HG03103 (cell line): Measurements from ENCODE around the gene COTL1.
"Not testable (repeated sequence)": the region's sequence is repeated elsewhere in the genome, so short reads cannot be mapped to it uniquely, and the experiment has no call there.

Source experiments
- ATAC-seq: cut with Tn5 transposase; IDR thresholded peaks from one replicate; pipeline ENCODE4 v1.9.1; 2021; ENCODE audit warnings: low read depth; ENCODE audit not compliant: unreplicated experiment

The COTL1 gene

GRCh38 chr16:84535408-84535807 lies 82.5 kb downstream of the COTL1 start:
- ATAC-seq, result no peak

GRCh38 chr16:84534815-84535214 lies 83.1 kb downstream of the COTL1 start:
- ATAC-seq, result no peak

- no peak for ATAC-seq
Observed at GRCh38 chr16:84532855-84533486, 84.9 kb downstream of the COTL1 start.

- ATAC-seq, result no peak
Observed at GRCh38 chr16:84532291-84532724, 85.6 kb downstream of the COTL1 start.

- ATAC-seq, result no peak
Observed at GRCh38 chr16:84531671-84532111, 86.2 kb downstream of the COTL1 start.

- ATAC-seq, result no peak
Observed at GRCh38 chr16:84530590-84530989, 87.3 kb downstream of the COTL1 start.

GRCh38 chr16:84529607-84530006 lies 88.3 kb downstream of the COTL1 start:
- no peak for ATAC-seq

- ATAC-seq, result no peak
Observed at GRCh38 chr16:84528322-84528721, 89.6 kb downstream of the COTL1 start.

GRCh38 chr16:84527532-84528269 lies 90.2 kb downstream of the COTL1 start:
- ATAC-seq, result no peak

- no peak for ATAC-seq
Observed at GRCh38 chr16:84526794-84527531, 90.9 kb downstream of the COTL1 start.

- not testable (repeated sequence) for ATAC-seq
Observed at GRCh38 chr16:84524941-84525581, 92.8 kb downstream of the COTL1 start.

- no peak for ATAC-seq
Observed at GRCh38 chr16:84524346-84524920, 93.4 kb downstream of the COTL1 start.

GRCh38 chr16:84521497-84521770 lies 96.4 kb downstream of the COTL1 start:
- ATAC-seq, result no peak

GRCh38 chr16:84520725-84521496 lies 97.0 kb downstream of the COTL1 start:
- no peak for ATAC-seq

GRCh38 chr16:84519855-84520254 lies 98.0 kb downstream of the COTL1 start:
- no peak for ATAC-seq

GRCh38 chr16:84518804-84519341 lies 99.0 kb downstream of the COTL1 start:
- ATAC-seq, result no peak

- not testable (repeated sequence) for ATAC-seq
Observed at GRCh38 chr16:84518220-84518619, 99.7 kb downstream of the COTL1 start.

- no peak for ATAC-seq
Observed at GRCh38 chr16:84517366-84517765, 100.5 kb downstream of the COTL1 start.
